ENCODE data around the gene MILR1. TPM values are rescaled to one million over a fixed set of nuclear protein-coding genes. Genes with fewer than 3 reads are reported as not detected.

MILR1 gene
- total RNA-seq, 2 donors from 2014 or later: 2.4 to 5.0 TPM

GRCh38 chr17:64496786-64497564 lies 48.1 kb downstream of the MILR1 start, which contains the start of gene POLG2:
POLG2 (minus strand) TSS chr17:64497054; CDS start chr17:64496968, 86 bp downstream.
- peaks cover 55% of the 10 kb centered on the region for H3K36me3 ChIP-seq
- H3K27ac ChIP-seq: peak within 1 kb of the TSS; percentile 81 to 83
- peak; percentile 93 for DNase-seq (ENCODE audit: low spot score)
- H3K9me3 ChIP-seq: no peaks in the 10 kb centered on the region
- peaks cover 0 to 54% of the 10 kb centered on the region in 2 donors for H3K4me1 ChIP-seq
- peak within 1 kb of the TSS; percentile 71 to 73 for H3K4me3 ChIP-seq
- TF ChIP-seq CTCF (IDR thresholded peaks at IDR 0.05): peak; percentile 22 to 57
- no peaks in the 10 kb centered on the region for H3K27me3 ChIP-seq

DNA sequence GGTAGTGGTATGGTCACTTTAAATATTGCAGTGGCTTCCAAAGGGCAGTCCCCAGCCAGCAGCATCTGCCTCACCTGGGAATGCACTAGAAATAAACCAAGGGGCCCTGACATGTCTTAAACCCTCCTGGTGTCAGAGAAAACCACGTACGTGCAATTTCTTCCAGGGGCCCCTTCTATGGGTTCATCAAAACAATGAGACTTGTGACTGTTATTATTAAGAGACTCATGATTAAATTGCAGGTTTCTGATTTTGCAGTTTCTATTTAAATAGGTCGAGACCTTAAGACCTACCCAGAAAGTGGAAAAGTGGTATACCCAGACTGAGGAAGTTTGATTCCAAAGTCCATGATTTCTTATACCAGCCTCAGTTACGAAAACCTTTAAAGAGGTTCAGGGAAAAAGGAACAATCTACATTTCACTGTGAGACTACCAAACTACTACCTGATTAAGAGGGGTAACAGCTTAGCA lies 48.7 kb downstream of the MILR1 start:
- TF ChIP-seq CTCF (IDR thresholded peaks at IDR 0.05): no peak
- peaks cover 58% of the 10 kb centered on the region for H3K36me3 ChIP-seq
- peak overlapping the region in 1 of 2 donors; percentile 73 for H3K4me3 ChIP-seq
- no peaks in the 10 kb centered on the region for H3K27me3 ChIP-seq
- DNase-seq (ENCODE audit: low spot score): no peak
- peaks cover 0 to 60% of the 10 kb centered on the region in 2 donors for H3K4me1 ChIP-seq
- no peaks in the 10 kb centered on the region for H3K9me3 ChIP-seq
- peak overlapping the region; percentile 81 to 83 for H3K27ac ChIP-seq

DNA sequence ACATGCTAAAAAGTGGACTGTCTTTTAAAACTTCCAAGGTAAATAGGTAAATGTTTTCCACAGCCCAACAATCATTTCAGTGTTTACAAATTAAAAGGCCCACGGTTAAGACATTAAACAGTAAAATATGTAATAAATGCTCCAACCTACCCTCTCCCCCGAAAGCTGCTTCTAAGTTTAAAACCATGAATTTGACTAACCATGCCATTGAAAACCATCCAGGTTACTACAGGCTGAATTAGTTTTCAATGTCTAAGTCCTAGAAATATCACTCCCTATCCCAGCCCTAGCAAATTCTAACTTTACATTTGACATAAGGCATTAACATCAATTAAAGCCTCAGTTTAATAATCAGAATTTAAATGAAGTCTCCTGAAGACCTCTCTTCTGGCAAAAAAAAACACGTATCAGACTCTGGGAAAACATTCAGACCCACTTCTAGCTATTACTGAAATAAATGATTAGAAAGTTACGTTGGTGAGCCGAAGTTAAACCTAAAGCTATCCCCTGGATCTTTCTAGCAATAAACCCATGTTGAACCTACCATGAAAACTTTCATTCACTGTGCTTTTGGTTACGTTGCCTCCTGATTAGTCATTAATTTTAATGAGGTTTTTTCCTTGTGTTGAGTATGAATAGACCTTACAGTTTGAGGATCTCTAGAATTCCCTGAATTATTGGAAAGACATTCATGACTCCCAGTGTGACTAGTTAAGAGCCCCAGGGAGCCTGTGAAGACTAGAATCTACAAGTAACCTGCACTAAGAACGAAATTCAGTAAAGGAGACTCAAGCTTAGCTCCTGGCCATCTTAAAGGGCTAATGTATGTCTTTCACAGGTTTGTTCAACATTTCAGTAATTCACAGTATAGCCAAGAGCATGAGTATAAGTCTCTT lies 49.6 kb downstream of the MILR1 start:
- Histone ChIP-seq H3K27me3 (no peaks in the 10 kb centered on the region), H3K36me3 (peaks cover 62% of the 10 kb centered on the region), H3K27ac (no peak overlapping the region), H3K4me3 (no peak overlapping the region), H3K4me1 (peaks cover 0 to 70% of the 10 kb centered on the region in 2 donors), H3K9me3 (no peaks in the 10 kb centered on the region)
- DNase-seq (ENCODE audit: low spot score): no peak
- TF ChIP-seq CTCF (IDR thresholded peaks at IDR 0.05): no peak

- DNase-seq (ENCODE audit: low spot score): no peak
- H3K4me1 ChIP-seq: peaks cover 0 to 72% of the 10 kb centered on the region in 2 donors
- peaks cover 75% of the 10 kb centered on the region for H3K36me3 ChIP-seq
Measured at GRCh38 chr17:64499805-64500486, 51.0 kb downstream of the MILR1 start.

More at GRCh38 chr17:64499805-64500486, 51.0 kb downstream of the MILR1 start:
- no peak overlapping the region for H3K27ac ChIP-seq
- H3K9me3 ChIP-seq: no peaks in the 10 kb centered on the region
- H3K4me3 ChIP-seq: no peak overlapping the region
- H3K27me3 ChIP-seq: no peaks in the 10 kb centered on the region
- no peak for TF ChIP-seq CTCF (IDR thresholded peaks at IDR 0.05)

Measured in right atrium auricular region (tissue), 2 donors.